Fibroblast of pulmonary artery (primary cell): Measurements from ENCODE around the gene OMP.

ENCODE experiments used
- DNase-seq: peaks from one replicate; pipeline ENCODE4 v3.0.0-alpha.2; 2010; ENCODE audit warnings: low read depth
- H3K4me3 ChIP-seq: replicated peaks from 2 replicates; pipeline ENCODE4 v1.5.1; 2011; ENCODE audit warnings: low read depth, mild to moderate bottlenecking, control low read depth, low read length, moderate library complexity
- TF ChIP-seq, protein P1 (sequence below): IDR thresholded peaks from 2 replicates; pipeline ENCODE4 v1.5.1; 2011; ENCODE audit warnings: mild to moderate bottlenecking, control low read depth, low read length, inconsistent platforms; ENCODE audit errors: missing control alignments

Gene OMP, protein sequence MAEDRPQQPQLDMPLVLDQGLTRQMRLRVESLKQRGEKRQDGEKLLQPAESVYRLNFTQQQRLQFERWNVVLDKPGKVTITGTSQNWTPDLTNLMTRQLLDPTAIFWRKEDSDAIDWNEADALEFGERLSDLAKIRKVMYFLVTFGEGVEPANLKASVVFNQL

DNA sequence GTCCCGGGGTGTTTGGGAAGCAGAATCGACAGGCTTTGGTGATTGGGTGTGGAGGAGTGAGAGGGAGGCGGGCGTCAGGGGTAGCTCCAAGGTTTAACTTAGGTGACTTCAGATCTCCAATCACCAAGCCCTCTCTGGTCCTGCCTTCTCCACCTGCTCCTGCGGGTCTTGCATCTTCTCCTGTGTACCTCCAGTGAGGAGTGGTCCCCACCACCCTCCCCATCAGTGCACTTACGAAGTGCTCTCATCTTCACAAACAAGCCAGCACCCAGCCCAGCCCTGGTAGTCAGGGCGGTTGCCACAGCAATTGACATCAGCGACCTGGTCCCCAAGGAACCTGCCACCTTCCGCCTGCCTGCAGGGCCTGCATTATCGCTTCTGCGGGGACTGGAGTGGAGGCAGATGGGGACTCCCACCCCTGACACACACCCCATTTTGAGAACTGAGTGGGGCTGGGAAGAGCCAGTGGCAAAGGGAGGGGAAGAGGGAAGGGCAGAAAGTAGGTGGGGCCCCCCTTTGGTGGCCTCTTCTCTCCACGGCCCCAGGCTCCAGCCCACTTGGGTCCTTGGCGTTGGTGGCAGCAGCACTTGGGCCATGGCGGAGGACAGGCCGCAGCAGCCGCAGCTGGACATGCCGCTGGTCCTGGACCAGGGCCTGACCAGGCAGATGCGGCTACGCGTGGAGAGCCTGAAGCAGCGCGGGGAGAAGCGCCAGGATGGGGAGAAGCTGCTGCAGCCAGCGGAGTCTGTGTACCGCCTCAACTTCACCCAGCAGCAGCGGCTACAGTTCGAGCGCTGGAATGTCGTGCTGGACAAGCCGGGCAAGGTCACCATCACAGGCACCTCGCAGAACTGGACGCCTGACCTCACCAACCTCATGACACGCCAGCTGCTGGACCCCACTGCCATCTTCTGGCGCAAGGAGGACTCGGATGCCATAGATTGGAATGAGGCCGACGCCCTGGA lies at the start of gene OMP:
Gene OMP (plus strand): TSS at position 595 of the 965 bp plus-strand sequence. CDS start 0 bp downstream, at position 595.
- no peak within 1 kb of the TSS for H3K4me3 ChIP-seq
- DNase-seq: no peak
- TF ChIP-seq, protein P1, sequence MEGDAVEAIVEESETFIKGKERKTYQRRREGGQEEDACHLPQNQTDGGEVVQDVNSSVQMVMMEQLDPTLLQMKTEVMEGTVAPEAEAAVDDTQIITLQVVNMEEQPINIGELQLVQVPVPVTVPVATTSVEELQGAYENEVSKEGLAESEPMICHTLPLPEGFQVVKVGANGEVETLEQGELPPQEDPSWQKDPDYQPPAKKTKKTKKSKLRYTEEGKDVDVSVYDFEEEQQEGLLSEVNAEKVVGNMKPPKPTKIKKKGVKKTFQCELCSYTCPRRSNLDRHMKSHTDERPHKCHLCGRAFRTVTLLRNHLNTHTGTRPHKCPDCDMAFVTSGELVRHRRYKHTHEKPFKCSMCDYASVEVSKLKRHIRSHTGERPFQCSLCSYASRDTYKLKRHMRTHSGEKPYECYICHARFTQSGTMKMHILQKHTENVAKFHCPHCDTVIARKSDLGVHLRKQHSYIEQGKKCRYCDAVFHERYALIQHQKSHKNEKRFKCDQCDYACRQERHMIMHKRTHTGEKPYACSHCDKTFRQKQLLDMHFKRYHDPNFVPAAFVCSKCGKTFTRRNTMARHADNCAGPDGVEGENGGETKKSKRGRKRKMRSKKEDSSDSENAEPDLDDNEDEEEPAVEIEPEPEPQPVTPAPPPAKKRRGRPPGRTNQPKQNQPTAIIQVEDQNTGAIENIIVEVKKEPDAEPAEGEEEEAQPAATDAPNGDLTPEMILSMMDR: no peak

DNA sequence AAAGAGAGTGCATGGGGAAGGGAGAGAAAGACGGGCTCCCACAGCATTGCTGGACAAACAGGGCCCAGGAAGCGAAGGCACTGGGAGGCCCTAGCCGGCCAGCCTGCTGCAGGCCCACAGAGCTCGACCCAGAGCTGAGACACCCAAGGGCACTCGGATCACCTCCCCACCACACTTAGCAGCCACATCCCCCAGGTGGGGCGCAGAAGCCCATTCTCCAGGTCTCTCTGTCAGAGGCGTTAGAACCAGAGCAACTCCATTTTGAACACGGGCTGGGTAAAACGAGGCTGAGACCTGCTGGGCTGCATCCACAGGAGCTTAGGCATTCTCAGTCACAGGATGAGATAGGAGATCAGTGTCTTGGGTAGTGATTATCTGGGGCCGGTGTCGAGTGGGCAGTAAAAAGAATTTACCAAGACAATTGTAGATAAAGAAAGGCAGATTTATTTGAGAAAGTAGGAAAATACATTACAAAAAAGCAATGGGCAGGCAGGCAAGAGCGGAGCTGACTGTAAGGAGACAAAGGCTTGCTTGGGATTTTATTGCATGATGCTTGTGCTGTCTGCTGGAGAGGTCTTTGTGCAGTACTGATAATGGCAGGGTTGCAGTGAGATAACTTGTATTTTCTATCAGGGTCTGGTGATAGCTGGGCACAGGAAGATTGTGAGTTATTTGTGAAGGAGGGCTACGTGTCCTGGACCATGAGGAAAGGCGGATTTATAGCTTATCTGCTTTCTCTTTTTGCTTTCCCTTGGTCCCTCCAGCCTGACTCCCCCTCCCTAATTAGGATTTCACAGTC lies 49.2 kb upstream of the OMP start:
- DNase-seq: no peak
- no peak overlapping the region for H3K4me3 ChIP-seq
- TF ChIP-seq, protein P1: no peak

DNA sequence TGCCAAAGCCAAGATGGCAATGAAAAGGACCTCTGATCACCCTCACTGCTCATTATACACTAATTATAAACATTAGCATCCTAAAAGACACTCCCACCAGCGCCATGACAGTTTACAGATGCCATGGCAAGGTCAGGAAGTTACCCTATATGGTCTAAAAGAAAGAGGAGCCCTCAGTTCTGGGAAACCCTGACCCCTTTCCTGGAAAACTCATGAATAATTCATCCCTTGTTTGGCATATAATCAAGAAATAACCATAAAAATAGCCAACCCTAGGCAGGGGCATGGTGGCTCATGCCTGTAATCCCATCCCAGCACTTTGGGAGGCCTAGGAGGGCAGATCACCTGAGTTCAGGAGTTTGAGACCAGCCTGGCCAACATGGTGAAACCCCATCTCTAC lies 48.6 kb upstream of the OMP start:
- DNase-seq: no peak

DNA sequence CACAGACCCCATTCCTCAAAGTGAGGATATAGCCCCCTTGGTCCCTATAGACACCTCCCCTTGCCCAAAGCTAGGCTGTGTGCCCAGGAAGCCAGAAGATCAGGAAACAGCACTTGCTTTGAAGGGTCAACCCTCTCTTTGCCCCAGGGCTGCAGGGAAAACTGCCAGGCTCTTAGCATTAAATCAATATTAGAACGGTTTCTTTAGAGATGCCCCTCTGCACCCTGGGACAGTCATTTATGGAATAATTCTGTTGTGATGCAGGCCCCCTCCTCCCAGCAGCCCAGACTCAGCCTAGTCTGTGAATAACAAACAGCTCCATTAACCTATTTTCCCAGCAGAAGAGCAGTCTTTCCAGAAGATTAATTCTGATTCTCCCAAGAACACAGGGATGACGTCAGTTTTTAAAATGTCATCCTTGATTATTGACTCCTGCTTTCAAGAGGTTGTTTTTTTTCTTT lies 47.5 kb upstream of the OMP start:
- DNase-seq: no peak
- TF ChIP-seq, protein P1: no peak
- no peak overlapping the region for H3K4me3 ChIP-seq

More for the DNA sequence above, 48.6 kb upstream of the OMP start:
- no peak overlapping the region for H3K4me3 ChIP-seq
- TF ChIP-seq, protein P1: no peak

DNA sequence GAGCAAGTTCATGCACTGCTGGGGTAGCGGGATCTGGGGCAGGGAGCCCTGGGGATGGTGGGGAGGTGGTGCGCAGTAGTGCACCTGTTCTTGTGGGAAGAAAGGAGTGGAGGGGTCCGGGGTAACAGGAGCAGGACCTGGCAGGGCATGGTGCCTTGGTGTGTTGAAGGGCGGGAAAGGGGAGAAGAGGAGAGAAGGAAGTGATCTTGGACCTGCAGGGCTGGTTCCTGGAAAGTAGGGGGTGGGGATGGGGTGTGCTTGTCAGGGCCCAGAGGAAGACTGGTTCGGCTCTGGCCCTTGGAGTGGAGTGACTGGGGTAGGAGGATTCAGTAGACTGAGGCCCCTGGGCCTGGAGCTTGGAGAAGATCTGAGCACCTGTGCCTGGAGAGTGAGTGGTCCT lies 46.7 kb upstream of the OMP start:
- TF ChIP-seq, protein P1: no peak
- no peak overlapping the region for H3K4me3 ChIP-seq
- no peak for DNase-seq

DNA sequence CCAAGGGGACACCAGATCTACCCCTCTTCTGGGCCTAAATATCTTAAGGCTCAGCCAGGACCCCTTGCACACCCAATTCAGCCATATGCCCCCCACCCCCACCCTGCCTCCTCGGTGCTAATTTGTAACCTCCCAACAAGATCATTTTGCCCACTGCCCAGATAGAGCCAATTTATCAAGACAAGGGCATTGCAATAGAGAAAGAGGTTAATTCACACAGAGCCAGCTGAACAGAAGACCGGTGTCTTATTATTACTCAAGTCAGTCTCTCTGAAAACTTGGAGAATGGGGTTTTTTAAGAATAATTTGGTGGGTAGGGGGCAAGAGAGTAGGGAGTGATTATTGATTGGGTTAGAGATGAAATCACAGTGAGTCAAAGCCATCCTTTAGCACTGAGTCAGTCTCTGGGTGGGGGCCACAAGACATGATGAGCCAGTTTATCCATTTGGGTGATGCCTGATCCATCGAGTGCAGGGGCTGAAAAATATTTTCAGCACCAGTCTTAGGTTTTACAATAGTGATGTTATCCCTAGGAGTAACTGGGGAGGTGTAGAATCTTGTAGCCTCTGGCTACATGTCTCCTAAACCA lies 45.7 kb upstream of the OMP start:
- DNase-seq: no peak
- TF ChIP-seq, protein P1: no peak
- H3K4me3 ChIP-seq: no peak overlapping the region
